Fibroblast of lung (primary cell): Measurements from ENCODE around the gene OGFRL1. TPM values are rescaled to one million over a fixed set of nuclear protein-coding genes. Genes with fewer than 3 reads are reported as not detected.

Experiments
- DNase-seq, 2 donors: peaks; one replicate each; pipeline versions ENCODE4 v3.0.0 to v3.0.0-alpha.2; 2010; ENCODE audit warnings: low read depth in 2 of 2
- H2AFZ ChIP-seq: 2 replicates; pipeline ENCODE4 v1.5.1; 2012; ENCODE audit warnings: low read length, control low read depth, inconsistent platforms
- H3K27ac ChIP-seq: 2 replicates; pipeline ENCODE4 v1.5.1; 2011; ENCODE audit warnings: low read length, control low read depth; ENCODE audit not compliant: insufficient read depth
- H3K27me3 ChIP-seq: 2 replicates; pipeline ENCODE4 v1.5.1; 2011; ENCODE audit warnings: mild to moderate bottlenecking, low read length; ENCODE audit not compliant: control insufficient read depth, insufficient read depth
- H3K36me3 ChIP-seq: 2 replicates; pipeline ENCODE4 v1.5.1; 2011; ENCODE audit warnings: low read length; ENCODE audit not compliant: control insufficient read depth, insufficient read depth
- H3K4me1 ChIP-seq: 2 replicates; pipeline ENCODE4 v1.5.1; 2011; ENCODE audit warnings: low read length; ENCODE audit not compliant: control insufficient read depth, insufficient read depth; ENCODE audit errors: extremely low read depth
- H3K4me2 ChIP-seq: 2 replicates; pipeline ENCODE4 v1.5.1; 2011; ENCODE audit warnings: low read length, control low read depth; ENCODE audit not compliant: insufficient read depth; ENCODE audit errors: extremely low read depth
- H3K4me3 ChIP-seq, 4 experiments: fragments of 200-600 bp in 1 of 4; sonication (generic) in 1 of 4; replicated peaks in 1 of 4; 2 replicates each; pipeline ENCODE4 v1.5.1; 2011 to 2016; ENCODE audit warnings: low read length in 4 of 4, low read depth in 3 of 4, mild to moderate bottlenecking in 3 of 4, control low read depth in 2 of 4, inconsistent platforms in 1 of 4, mixed read lengths in 1 of 4; ENCODE audit not compliant: insufficient read depth in 1 of 4; ENCODE audit errors: control extremely low read depth in 1 of 4
- H3K79me2 ChIP-seq: 2 replicates; pipeline ENCODE4 v1.5.1; 2012; ENCODE audit warnings: mild to moderate bottlenecking, low read length, inconsistent platforms; ENCODE audit not compliant: control insufficient read depth, insufficient read depth
- H3K9ac ChIP-seq: 2 replicates; pipeline ENCODE4 v1.5.1; 2011; ENCODE audit warnings: mild to moderate bottlenecking, low read length, control low read depth; ENCODE audit not compliant: insufficient read depth
- H3K9me3 ChIP-seq: 2 replicates; pipeline ENCODE4 v1.5.1; 2012; ENCODE audit warnings: low read depth, low read length; ENCODE audit not compliant: control insufficient read depth, insufficient read depth
- H4K20me1 ChIP-seq: 2 replicates; pipeline ENCODE4 v1.5.1; 2011; ENCODE audit warnings: low read length; ENCODE audit not compliant: control insufficient read depth, insufficient read depth; ENCODE audit errors: extremely low read depth
- CTCF ChIP-seq, 2 donors: IDR thresholded peaks in 1 of 2; conservative IDR thresholded peaks in 1 of 2; 1 replicate in 1 of 2; 2 replicates in 1 of 2; pipeline ENCODE4 v1.5.1; 2011 to 2012; ENCODE audit warnings: low read length in 2 of 2, control low read depth in 1 of 2, inconsistent platforms in 1 of 2, low read depth in 1 of 2, mild to moderate bottlenecking in 1 of 2
- EZH2 ChIP-seq: IDR thresholded peaks from 2 replicates; pipeline ENCODE4 v1.5.1; 2012; ENCODE audit warnings: low read length, control low read depth, mild to moderate bottlenecking; ENCODE audit errors: missing control alignments
- polyA plus RNA-seq, 2 donors: library from polyadenylated mRNA; depleted of rRNA in 1 of 2; stranded (reverse) in 1 of 2; unstranded in 1 of 2; fragments of >200 nt; gene quantifications; 2 replicates each; pipeline ENCODE4 v1.2.1, GENCODE V29; 2011 to 2012; ENCODE audit warnings: missing spikeins in 1 of 2
- total RNA-seq: library from RNA; depleted of rRNA; stranded (reverse); fragments of >200 nt; gene quantifications from 2 replicates; pipeline ENCODE4 v1.2.1, GENCODE V29; 2014

Gene OGFRL1
- total and polyA plus RNA-seq, 2 donors (not counting 1 experiment from before 2014, with no cell fraction given): 14.0 to 27.7 TPM

- Histone ChIP-seq H3K36me3 (no peaks in the 10 kb centered on the region), H2AFZ (no peak overlapping the region)
Measured at GRCh38 chr6:71277926-71278600, 10.5 kb upstream of the OGFRL1 start.

GRCh38 chr6:71279321-71279720 lies 9.3 kb upstream of the OGFRL1 start:
- no peak for DNase-seq
- H3K36me3 ChIP-seq: no peaks in the 10 kb centered on the region
- no peak overlapping the region for H3K9ac ChIP-seq
- TF ChIP-seq EZH2 (no peak), CTCF (conservative IDR thresholded peaks at IDR 0.05 in 1 of 2, IDR thresholded peaks at IDR 0.05 in 1 of 2; ENCODE audit: low read depth in 1 of 2, low read length in 2 of 2) (no peak)
- H3K9me3 ChIP-seq: no peaks in the 10 kb centered on the region
- H2AFZ ChIP-seq: no peak overlapping the region
- no peaks in the 10 kb centered on the region for H3K27me3 ChIP-seq
- H3K79me2 ChIP-seq: no peaks in the 10 kb centered on the region
- H3K27ac ChIP-seq: no peak overlapping the region
- H3K4me2 ChIP-seq: no peak overlapping the region
- no peaks in the 10 kb centered on the region for H4K20me1 ChIP-seq
- no peak overlapping the region for H3K4me3 ChIP-seq
- no peaks in the 10 kb centered on the region for H3K4me1 ChIP-seq

More at GRCh38 chr6:71277926-71278600, 10.5 kb upstream of the OGFRL1 start:
- H3K4me3 ChIP-seq: no peak overlapping the region
- H3K79me2 ChIP-seq: no peaks in the 10 kb centered on the region
- no peaks in the 10 kb centered on the region for H3K9me3 ChIP-seq
- no peak overlapping the region for H3K4me2 ChIP-seq
- no peaks in the 10 kb centered on the region for H4K20me1 ChIP-seq
- no peaks in the 10 kb centered on the region for H3K4me1 ChIP-seq
- H3K27me3 ChIP-seq: no peaks in the 10 kb centered on the region
- H3K9ac ChIP-seq: no peak overlapping the region
- no peak overlapping the region for H3K27ac ChIP-seq
- TF ChIP-seq EZH2: no peak
- TF ChIP-seq CTCF (conservative IDR thresholded peaks at IDR 0.05 in 1 of 2, IDR thresholded peaks at IDR 0.05 in 1 of 2; ENCODE audit: low read depth in 1 of 2, low read length in 2 of 2): no peak
- no peak for DNase-seq

GRCh38 chr6:71279740-71280139 lies 8.9 kb upstream of the OGFRL1 start:
- H4K20me1 ChIP-seq: no peaks in the 10 kb centered on the region
- H3K4me3 ChIP-seq: no peak overlapping the region
- H3K4me2 ChIP-seq: no peak overlapping the region
- H3K4me1 ChIP-seq: no peaks in the 10 kb centered on the region
- H3K79me2 ChIP-seq: no peaks in the 10 kb centered on the region
- no peak overlapping the region for H3K9ac ChIP-seq
- H3K27ac ChIP-seq: no peak overlapping the region
- no peak for DNase-seq
- no peak for TF ChIP-seq CTCF (conservative IDR thresholded peaks at IDR 0.05 in 1 of 2, IDR thresholded peaks at IDR 0.05 in 1 of 2; ENCODE audit: low read depth in 1 of 2, low read length in 2 of 2)
- TF ChIP-seq EZH2: no peak
- H3K36me3 ChIP-seq: no peaks in the 10 kb centered on the region
- no peaks in the 10 kb centered on the region for H3K9me3 ChIP-seq
- no peaks in the 10 kb centered on the region for H3K27me3 ChIP-seq
- H2AFZ ChIP-seq: no peak overlapping the region
